ENCODE data around the gene CCL25. TPM values are rescaled to one million over a fixed set of nuclear protein-coding genes. Genes with fewer than 3 reads are reported as not detected.
"Not testable (repeated sequence)": the region's sequence is repeated elsewhere in the genome, so short reads cannot be mapped to it uniquely, and the experiment has no call there.

The CCL25 gene
- total RNA-seq, 2 donors from 2014 or later: not detected

GRCh38 chr19:8025316-8025715 is 27.2 kb upstream of the CCL25 start:
- TF ChIP-seq POLR2A (IDR thresholded peaks at IDR 0.05) (no peak), CTCF (IDR thresholded peaks at IDR 0.05) (no peak), POLR2AphosphoS5 (IDR thresholded peaks at IDR 0.05) (no peak)
- WGBS: 76% methylated on average over 5 of the region's 5 CpGs

GRCh38 chr19:8028951-8029491 is 23.5 kb upstream of the CCL25 start:
- intact Hi-C loops (cut with DNase I): no loop called here
- 42% methylated on average over 12 of the region's 12 CpGs for WGBS
- H3K27me3 ChIP-seq (replicated peaks; ENCODE audit: insufficient read depth): no peaks in the 10 kb centered on the region
- H3K4me3 ChIP-seq: no peak overlapping the region
- H3K4me1 ChIP-seq (replicated peaks): no peaks in the 10 kb centered on the region
- H3K27ac ChIP-seq: no peak overlapping the region
- TF ChIP-seq POLR2A (IDR thresholded peaks at IDR 0.05) (no peak), CTCF (IDR thresholded peaks at IDR 0.05) (no peak), POLR2AphosphoS5 (IDR thresholded peaks at IDR 0.05) (no peak)
- no peaks in the 10 kb centered on the region for H3K36me3 ChIP-seq
- H3K9me3 ChIP-seq: no peaks in the 10 kb centered on the region
- DNase-seq (ENCODE audit: low spot score): no peak

More at GRCh38 chr19:8025316-8025715, 27.2 kb upstream of the CCL25 start:
- Histone ChIP-seq H3K27ac (no peak overlapping the region), H3K36me3 (no peaks in the 10 kb centered on the region), H3K4me3 (no peak overlapping the region), H3K9me3 (no peaks in the 10 kb centered on the region), H3K4me1 (replicated peaks) (no peaks in the 10 kb centered on the region), H3K27me3 (replicated peaks; ENCODE audit: insufficient read depth) (no peaks in the 10 kb centered on the region)
- intact Hi-C loops (cut with DNase I): no loop called here
- no peak for DNase-seq (ENCODE audit: low spot score)

- H3K4me1 ChIP-seq (replicated peaks): no peaks in the 10 kb centered on the region
- no peaks in the 10 kb centered on the region for H3K36me3 ChIP-seq
- no peaks in the 10 kb centered on the region for H3K27me3 ChIP-seq (replicated peaks; ENCODE audit: insufficient read depth)
- no peak for DNase-seq (ENCODE audit: low spot score)
- H3K4me3 ChIP-seq: no peak overlapping the region
- WGBS: 78% methylated on average over 8 of the region's 8 CpGs
- no peak overlapping the region for H3K27ac ChIP-seq
- intact Hi-C loops (cut with DNase I): no loop called here
- TF ChIP-seq CTCF (IDR thresholded peaks at IDR 0.05) (no peak), POLR2A (IDR thresholded peaks at IDR 0.05) (no peak), POLR2AphosphoS5 (IDR thresholded peaks at IDR 0.05) (no peak)
- H3K9me3 ChIP-seq: no peaks in the 10 kb centered on the region
Observed at GRCh38 chr19:8030960-8031359, 21.6 kb upstream of the CCL25 start.

GRCh38 chr19:8033287-8034177 is 19.0 kb upstream of the CCL25 start:
- DNase-seq (ENCODE audit: low spot score); intact Hi-C loops (cut with DNase I); H3K27me3 ChIP-seq (replicated peaks; ENCODE audit: insufficient read depth); H3K36me3 ChIP-seq; H3K9me3 ChIP-seq; H3K27ac ChIP-seq; H3K4me3 ChIP-seq; H3K4me1 ChIP-seq (replicated peaks): not testable (repeated sequence)
- 60% methylated on average over 22 of the region's 22 CpGs for WGBS

- no peak for DNase-seq (ENCODE audit: low spot score)
- intact Hi-C loops (cut with DNase I): no loop called here
- H3K36me3 ChIP-seq: no peaks in the 10 kb centered on the region
- WGBS: 91% methylated on average over 6 of the region's 6 CpGs
- no peaks in the 10 kb centered on the region for H3K27me3 ChIP-seq (replicated peaks; ENCODE audit: insufficient read depth)
- TF ChIP-seq POLR2AphosphoS5 (IDR thresholded peaks at IDR 0.05) (no peak), POLR2A (IDR thresholded peaks at IDR 0.05) (no peak), CTCF (IDR thresholded peaks at IDR 0.05) (no peak)
- no peak overlapping the region for H3K27ac ChIP-seq
- H3K4me3 ChIP-seq: no peak overlapping the region
- H3K4me1 ChIP-seq (replicated peaks): no peaks in the 10 kb centered on the region
- no peaks in the 10 kb centered on the region for H3K9me3 ChIP-seq
Observed at GRCh38 chr19:8034178-8034525, 18.4 kb upstream of the CCL25 start.

Measured in prostate gland (tissue), 2 donors.